Esophagus muscularis mucosa (tissue), 4 donors: Measurements from ENCODE around the gene HPN. TPM values are rescaled to one million over a fixed set of nuclear protein-coding genes. Genes with fewer than 3 reads are reported as not detected.

Experiments used
- DNase-seq: peaks from one replicate; pipeline ENCODE4 v3.0.0-alpha.2; 2017; ENCODE audit errors: extremely low spot score
- H3K27ac ChIP-seq, 4 donors: fragments of 200-600 bp; sonication (generic); replicated peaks in 1 of 4; 1 replicate in 3 of 4; 2 replicates in 1 of 4; pipeline ENCODE4 v1.5.1; 2016 to 2019; ENCODE audit warnings: mild to moderate bottlenecking in 1 of 4
- H3K27me3 ChIP-seq, 4 donors: fragments of 200-600 bp; sonication (generic); one replicate each; pipeline versions ENCODE4 v1.5.1 to v1.6.0; 2016 to 2019
- H3K36me3 ChIP-seq, 4 donors: fragments of 200-600 bp; sonication (generic); one replicate each; pipeline ENCODE4 v1.5.1; 2016 to 2019
- H3K4me1 ChIP-seq, 4 donors: fragments of 200-600 bp; sonication (generic); one replicate each; pipeline ENCODE4 v1.5.1; 2016 to 2019
- H3K4me3 ChIP-seq, 4 donors: fragments of 200-600 bp; sonication (generic); 1 replicate in 2 of 4; 2 replicates in 2 of 4; pipeline ENCODE4 v1.5.1; 2016 to 2019; ENCODE audit warnings: mild to moderate bottlenecking in 4 of 4, moderate library complexity in 1 of 4
- H3K9me3 ChIP-seq, 4 donors: fragments of 200-600 bp; sonication (generic); 1 replicate in 3 of 4; 2 replicates in 1 of 4; pipeline ENCODE4 v1.5.1; 2016 to 2019
- CTCF ChIP-seq, 3 experiments: fragments of 200-600 bp in 2 of 3; fragments of 450-650 bp in 1 of 3; sonication (generic) in 2 of 3; IDR thresholded peaks; one replicate each; pipeline ENCODE4 v1.5.1; 2017 to 2019; ENCODE audit warnings: antibody characterized with exemption in 3 of 3, mild to moderate bottlenecking in 2 of 3, moderate library complexity in 1 of 3
- EP300 ChIP-seq: sonication (generic); formaldehyde crosslinking; IDR thresholded peaks from one replicate; pipeline ENCODE4 v1.6.1; 2017; ENCODE audit warnings: antibody characterized with exemption
- POLR2A ChIP-seq: fragments of 450-650 bp; IDR thresholded peaks from one replicate; pipeline ENCODE4 v1.6.1; 2017; ENCODE audit warnings: antibody characterized with exemption, moderate library complexity, mild to moderate bottlenecking, low read depth
- POLR2AphosphoS5 ChIP-seq, 2 donors: sonication (generic); formaldehyde crosslinking; IDR thresholded peaks; one replicate each; pipeline ENCODE4 v1.6.1; 2017; ENCODE audit warnings: antibody characterized with exemption in 2 of 2
- WGBS: methylation state at CpG from one replicate; pipeline ENCODE4 v1.1.5; 2018; 5-methylcytosine and 5-hydroxymethylcytosine counted together
- intact Hi-C: fragments of 100-400 bp; cut with DNase I; formaldehyde crosslinking; loops from one replicate; pipeline ENCODE4 v1.15.1; 2023
- total RNA-seq, 4 donors: library from RNA; depleted of rRNA; stranded (reverse); fragments of >200 nt; gene quantifications; one replicate each; pipeline versions ENCODE4 v1.1.0 to v1.2.1, GENCODE V29; 2016

HPN gene
- total RNA-seq, 4 donors from 2014 or later, result 0.33 to 0.86 (median 0.58) TPM; not detected in 1

GRCh38 chr19:35061583-35062373 is 20.3 kb downstream of the HPN start:
- DNase-seq, result no peak
- Histone ChIP-seq H3K36me3 (no peaks in the 10 kb centered on the region), H3K27ac (no peak overlapping the region), H3K9me3 (no peaks in the 10 kb centered on the region), H3K4me3 (no peak overlapping the region), H3K27me3 (peaks cover 0 to 30% (median 0%) of the 10 kb centered on the region in 4 donors), H3K4me1 (peaks cover 0 to under 1% (median 0%) of the 10 kb centered on the region in 4 donors)
- intact Hi-C loops, result no loop called here
- WGBS, result 72% methylated on average over 7 of the region's 7 CpGs
- TF ChIP-seq POLR2AphosphoS5 (IDR thresholded peaks at IDR 0.05) (no peak), CTCF (IDR thresholded peaks at IDR 0.05) (no peak), POLR2A (no peak), EP300 (no peak)

- peaks cover 0 to 4% (median 2%) of the 10 kb centered on the region in 4 donors for H3K4me1 ChIP-seq
Observed at GRCh38 chr19:35062942-35063341, 21.4 kb downstream of the HPN start.

GRCh38 chr19:35063940-35064818 is 22.7 kb downstream of the HPN start:
- Histone ChIP-seq H3K36me3 (no peaks in the 10 kb centered on the region), H3K27ac (no peak overlapping the region), H3K9me3 (no peaks in the 10 kb centered on the region), H3K27me3 (peaks cover 0 to 36% (median 0%) of the 10 kb centered on the region in 4 donors), H3K4me1 (peaks cover 0 to 4% (median 2%) of the 10 kb centered on the region in 4 donors), H3K4me3 (no peak overlapping the region)
- 85% methylated on average over 10 of the region's 10 CpGs for WGBS
- intact Hi-C loops, result no loop called here
- no peak for DNase-seq
- TF ChIP-seq EP300 (no peak), POLR2A (no peak), CTCF (IDR thresholded peaks at IDR 0.05) (no peak), POLR2AphosphoS5 (IDR thresholded peaks at IDR 0.05) (no peak)

More at GRCh38 chr19:35062942-35063341, 21.4 kb downstream of the HPN start:
- Histone ChIP-seq H3K36me3 (no peaks in the 10 kb centered on the region), H3K27ac (no peak overlapping the region), H3K4me3 (no peak overlapping the region), H3K27me3 (peaks cover 0 to 30% (median 0%) of the 10 kb centered on the region in 4 donors), H3K9me3 (no peaks in the 10 kb centered on the region)
- 89% methylated on average over 7 of the region's 7 CpGs for WGBS
- DNase-seq, result no peak
- TF ChIP-seq CTCF (IDR thresholded peaks at IDR 0.05), result no peak
- no peak for TF ChIP-seq EP300
- no peak for TF ChIP-seq POLR2AphosphoS5 (IDR thresholded peaks at IDR 0.05)
- no peak for TF ChIP-seq POLR2A
- intact Hi-C loops, result no loop called here

GRCh38 chr19:35065574-35065973 is 24.1 kb downstream of the HPN start:
- intact Hi-C loops, result loop anchor here (5.0 kb wide), 1 partner anchor 77 kb away; the partner anchor contains the start of gene FXYD7
- Histone ChIP-seq H3K27ac (no peak overlapping the region), H3K9me3 (peaks cover 0 to 7% (median 5%) of the 10 kb centered on the region in 4 donors), H3K27me3 (peaks cover 0 to 24% (median 0%) of the 10 kb centered on the region in 4 donors), H3K4me3 (no peak overlapping the region), H3K4me1 (peaks cover 0 to 4% (median 2%) of the 10 kb centered on the region in 4 donors), H3K36me3 (no peaks in the 10 kb centered on the region)
- TF ChIP-seq POLR2A (no peak), CTCF (IDR thresholded peaks at IDR 0.05) (no peak), EP300 (no peak), POLR2AphosphoS5 (IDR thresholded peaks at IDR 0.05) (no peak)
- WGBS, result 100% methylated on average over 3 of the region's 10 CpGs
- no peak for DNase-seq
